Spinal cord (tissue), 9 donors: ENCODE measurements around the gene OR4K17. TPM values are rescaled to one million over a fixed set of nuclear protein-coding genes. Genes with fewer than 3 reads are reported as not detected.
"Not testable (repeated sequence)": the region's sequence is repeated elsewhere in the genome, so short reads cannot be mapped to it uniquely, and the experiment has no call there.

Experiments
- DNase-seq, 6 donors: peaks; one replicate each; pipeline versions ENCODE4 v3.0.0 to v3.0.0-alpha.2; 2013 to 2015; ENCODE audit warnings: low spot score in 6 of 6, low read depth in 4 of 6
- H3K27ac ChIP-seq: one replicate; pipeline ENCODE4 v1.5.1; 2013; ENCODE audit warnings: low read depth, low read length, control low read depth
- H3K27me3 ChIP-seq: one replicate; pipeline ENCODE4 v1.6.1; 2013; ENCODE audit warnings: low read length; ENCODE audit not compliant: control insufficient read depth, insufficient read depth
- H3K36me3 ChIP-seq: one replicate; pipeline ENCODE4 v1.6.1; 2013; ENCODE audit warnings: low read length; ENCODE audit not compliant: control insufficient read depth, insufficient read depth
- H3K4me1 ChIP-seq: one replicate; pipeline ENCODE4 v1.6.1; 2013; ENCODE audit warnings: low read length; ENCODE audit not compliant: control insufficient read depth, insufficient read depth
- H3K4me3 ChIP-seq: one replicate; pipeline ENCODE4 v1.5.1; 2013; ENCODE audit warnings: low read depth, low read length, control low read depth
- H3K9me3 ChIP-seq: one replicate; pipeline ENCODE4 v1.6.1; 2013; ENCODE audit warnings: low read length; ENCODE audit not compliant: control insufficient read depth, insufficient read depth
- polyA plus RNA-seq, 2 donors: library from polyadenylated mRNA; unstranded; fragments of 120-200 nt; gene quantifications; one replicate each; pipeline ENCODE4 v1.2.1, GENCODE V29; 2013; ENCODE audit not compliant: insufficient read length in 2 of 2
- small RNA-seq: library from RNA; depleted of rRNA; stranded (forward); fragments of <200 nt; gene quantifications from one replicate; pipeline ENCODE3, GENCODE V24; 2014; ENCODE audit warnings: low replicate concordance
- total RNA-seq, 2 donors: library from RNA; depleted of rRNA in 1 of 2; stranded (reverse); fragments of 120-200 nt in 1 of 2; fragments of >200 nt in 1 of 2; gene quantifications; one replicate each; pipeline versions ENCODE4 v1.2.3 to v1.2.4, GENCODE V29; 2013 to 2014

OR4K17 gene
- total and polyA plus RNA-seq, 4 donors = 0.06 TPM; not detected in 3

DNA sequence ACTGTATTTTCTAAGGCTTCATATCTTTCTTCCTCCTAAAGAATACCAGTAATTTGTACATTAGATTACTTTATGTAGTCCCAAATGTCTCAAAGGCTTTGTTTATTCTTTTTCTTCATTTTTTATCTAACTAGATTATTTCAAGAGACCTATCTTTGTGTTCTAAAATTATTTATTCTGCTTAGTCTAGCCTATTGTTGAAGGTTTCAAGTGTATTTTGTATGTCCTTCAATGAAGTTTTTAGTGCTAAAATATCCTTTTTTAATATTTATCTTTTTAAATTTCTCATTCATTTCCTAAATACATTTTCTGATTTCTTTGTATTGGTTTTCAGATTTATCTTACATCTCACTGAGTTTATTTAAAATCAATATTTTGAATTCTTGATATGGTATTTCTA, 53.9 kb downstream of the OR4K17 start:
- H3K36me3 ChIP-seq = no peaks in the 10 kb centered on the region

DNA sequence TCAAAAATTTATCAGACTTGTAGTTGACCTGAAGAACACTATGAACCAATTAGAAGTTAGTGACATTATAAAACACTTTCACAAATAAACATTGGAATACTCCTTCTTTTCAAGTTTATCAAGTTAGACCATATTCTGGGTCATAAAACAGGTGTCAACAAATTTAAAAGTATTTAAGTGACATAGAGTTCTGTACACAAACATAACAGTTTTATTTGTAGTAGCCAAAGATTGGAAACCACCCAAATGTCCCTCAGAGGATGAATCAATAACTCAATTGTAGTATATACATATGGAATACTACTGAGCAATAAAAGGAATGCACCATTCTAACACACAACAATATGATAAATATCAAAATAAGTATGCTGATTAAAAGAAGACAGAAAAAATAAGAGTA, 56.6 kb downstream of the OR4K17 start:
- no peak for DNase-seq

More for the DNA sequence above, 53.9 kb downstream of the OR4K17 start:
- H3K27me3 ChIP-seq = no peaks in the 10 kb centered on the region
- no peak for DNase-seq
- no peaks in the 10 kb centered on the region for H3K4me1 ChIP-seq
- no peak overlapping the region for H3K4me3 ChIP-seq
- no peak overlapping the region for H3K27ac ChIP-seq
- no peaks in the 10 kb centered on the region for H3K9me3 ChIP-seq

DNA sequence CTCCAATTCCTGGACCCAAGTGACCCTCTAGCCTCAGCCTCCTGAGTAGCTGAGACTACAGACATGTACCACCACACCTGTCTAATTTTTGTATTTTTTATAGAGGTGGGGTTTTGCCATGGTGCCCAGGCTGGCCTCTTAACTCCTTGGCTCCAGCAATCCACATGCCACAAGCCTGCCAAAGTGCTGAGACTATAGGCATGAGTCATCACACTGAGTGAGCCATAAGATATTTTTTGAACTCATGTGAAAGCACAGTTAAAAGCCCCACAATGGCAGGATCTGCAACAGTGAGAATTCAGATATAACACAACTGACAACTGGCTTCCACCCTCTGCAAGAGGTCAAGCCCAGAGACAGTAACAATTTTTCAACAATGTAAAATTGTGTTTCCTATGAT, 59.3 kb downstream of the OR4K17 start:
- H3K9me3 ChIP-seq, H3K4me1 ChIP-seq, H3K36me3 ChIP-seq, H3K27ac ChIP-seq, H3K4me3 ChIP-seq, DNase-seq, H3K27me3 ChIP-seq: not testable (repeated sequence)

More for the DNA sequence above, 56.6 kb downstream of the OR4K17 start:
- Histone ChIP-seq H3K4me1 (no peaks in the 10 kb centered on the region), H3K36me3 (no peaks in the 10 kb centered on the region), H3K27ac (no peak overlapping the region), H3K4me3 (no peak overlapping the region), H3K27me3 (no peaks in the 10 kb centered on the region), H3K9me3 (no peaks in the 10 kb centered on the region)

Small RNA genes lying within 50 kb of the gene (small RNA-seq; reads per million reads assigned to genes)
- gene RNA5SP380 = not detected

Other genes with a start within 250 kb of the OR4K17 start
- gene OR4K2, start 235.6 kb upstream of the OR4K17 start, total RNA-seq = not detected
- not detected for gene OR4K2, start 235.6 kb upstream of the OR4K17 start, polyA plus RNA-seq
- not detected for gene OR4K5, start 190.1 kb upstream of the OR4K17 start, total RNA-seq
- not detected for gene OR4K5, start 190.1 kb upstream of the OR4K17 start, polyA plus RNA-seq
- not detected for gene OR4K1, start 179.8 kb upstream of the OR4K17 start, total RNA-seq
- not detected for gene OR4K1, start 179.8 kb upstream of the OR4K17 start, polyA plus RNA-seq
- not detected for gene OR4K15, start 135.1 kb upstream of the OR4K17 start, total RNA-seq
- gene OR4K15, start 135.1 kb upstream of the OR4K17 start, polyA plus RNA-seq = not detected
- not detected for gene OR4Q2, start 108.6 kb upstream of the OR4K17 start, total RNA-seq
- not detected for gene OR4Q2, start 108.6 kb upstream of the OR4K17 start, polyA plus RNA-seq
- gene OR4K14, start 91.4 kb upstream of the OR4K17 start, total RNA-seq = not detected
- gene OR4K14, start 91.4 kb upstream of the OR4K17 start, polyA plus RNA-seq = not detected
- gene OR4K13, start 74.7 kb upstream of the OR4K17 start, total RNA-seq = not detected
- not detected for gene OR4K13, start 74.7 kb upstream of the OR4K17 start, polyA plus RNA-seq
- gene OR4L1, start 50.7 kb upstream of the OR4K17 start, total RNA-seq = not detected
- gene OR4L1, start 50.7 kb upstream of the OR4K17 start, polyA plus RNA-seq = not detected
- not detected for gene OR4N5, start 28.1 kb downstream of the OR4K17 start, total RNA-seq
- gene OR4N5, start 28.1 kb downstream of the OR4K17 start, polyA plus RNA-seq = not detected
- not detected for gene OR11G2, start 80.2 kb downstream of the OR4K17 start, total RNA-seq
- gene OR11G2, start 80.2 kb downstream of the OR4K17 start, polyA plus RNA-seq = under 1 TPM in 1 of 2 donors, not detected in 1; 0.05 TPM
- not detected for gene OR11H6, start 113.0 kb downstream of the OR4K17 start, total RNA-seq
- gene OR11H6, start 113.0 kb downstream of the OR4K17 start, polyA plus RNA-seq = not detected
- not detected for gene OR11H7, start 118.2 kb downstream of the OR4K17 start, total RNA-seq
- under 1 TPM; 0.27 to 0.33 TPM for gene OR11H7, start 118.2 kb downstream of the OR4K17 start, polyA plus RNA-seq
- not detected for gene OR11H4, start 128.5 kb downstream of the OR4K17 start, total RNA-seq
- gene OR11H4, start 128.5 kb downstream of the OR4K17 start, polyA plus RNA-seq = not detected
- 10 to 100 TPM; 30.5 to 38.1 TPM for gene TTC5, start 195.2 kb downstream of the OR4K17 start, total RNA-seq
- 10 to 100 TPM; 25.5 to 25.8 TPM for gene TTC5, start 195.2 kb downstream of the OR4K17 start, polyA plus RNA-seq
- 10 to 100 TPM; 55.7 to 62.3 TPM for gene CCNB1IP1, start 222.5 kb downstream of the OR4K17 start, total RNA-seq
- 10 to 100 TPM; 64.5 to 68.4 TPM for gene CCNB1IP1, start 222.5 kb downstream of the OR4K17 start, polyA plus RNA-seq
- gene PARP2, start 232.9 kb downstream of the OR4K17 start, total RNA-seq = 10 to 100 TPM; 20.4 to 29.5 TPM
- 10 to 100 TPM; 66.2 to 66.5 TPM for gene PARP2, start 232.9 kb downstream of the OR4K17 start, polyA plus RNA-seq